Limb (tissue), 2 donors: ENCODE data around the gene GPR4.

Experiments used
- DNase-seq, 2 donors: peaks; one replicate each; pipeline ENCODE4 v3.0.0-alpha.2; 2016; ENCODE audit errors: extremely low spot score in 2 of 2

GPR4 gene

GRCh38 chr19:45590300-45591003 lies 11.6 kb downstream of the GPR4 start:
- no peak for DNase-seq

DNA sequence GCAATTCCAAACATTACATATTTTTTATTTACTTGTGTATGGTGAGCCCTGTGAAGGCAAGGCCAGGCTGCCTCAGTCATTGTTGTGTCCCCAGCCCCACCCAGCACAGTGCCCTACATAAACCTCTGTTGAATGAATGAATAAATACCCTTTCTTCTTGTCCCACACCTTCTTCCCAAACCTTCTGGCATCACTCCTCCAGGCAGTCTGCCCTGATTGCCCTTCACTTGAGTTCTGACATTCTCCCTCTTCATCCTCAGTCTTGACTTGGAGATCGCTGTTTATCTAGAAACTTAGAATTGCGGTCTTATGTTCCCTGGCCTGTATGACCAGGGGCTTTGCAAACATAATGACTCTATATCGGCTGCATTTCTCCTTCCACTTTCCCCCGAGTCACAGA lies 12.2 kb downstream of the GPR4 start:
- DNase-seq, result no peak

- no peak for DNase-seq
Observed at GRCh38 chr19:45587873-45588272, 14.1 kb downstream of the GPR4 start.

DNA sequence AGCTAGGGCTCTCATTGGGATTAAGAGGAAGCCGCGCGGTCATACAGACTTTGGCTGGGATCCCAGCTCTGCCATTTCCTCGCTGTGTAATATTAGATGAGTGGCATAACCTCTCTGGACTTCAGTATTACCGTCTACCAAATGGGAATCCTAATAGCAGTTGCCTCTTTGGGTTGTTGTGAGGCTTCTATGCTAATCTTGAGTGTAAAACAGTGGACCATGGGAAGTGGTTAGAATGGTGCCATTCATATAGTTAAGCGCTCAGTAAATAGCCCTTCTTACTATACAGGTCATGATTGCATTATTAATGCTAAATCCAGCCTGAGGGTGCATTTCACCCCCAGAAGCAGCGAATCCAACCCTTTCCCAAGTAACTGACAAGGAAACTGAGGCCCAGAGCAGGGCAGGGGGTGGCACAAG lies 16.8 kb downstream of the GPR4 start:
- no peak for DNase-seq

DNA sequence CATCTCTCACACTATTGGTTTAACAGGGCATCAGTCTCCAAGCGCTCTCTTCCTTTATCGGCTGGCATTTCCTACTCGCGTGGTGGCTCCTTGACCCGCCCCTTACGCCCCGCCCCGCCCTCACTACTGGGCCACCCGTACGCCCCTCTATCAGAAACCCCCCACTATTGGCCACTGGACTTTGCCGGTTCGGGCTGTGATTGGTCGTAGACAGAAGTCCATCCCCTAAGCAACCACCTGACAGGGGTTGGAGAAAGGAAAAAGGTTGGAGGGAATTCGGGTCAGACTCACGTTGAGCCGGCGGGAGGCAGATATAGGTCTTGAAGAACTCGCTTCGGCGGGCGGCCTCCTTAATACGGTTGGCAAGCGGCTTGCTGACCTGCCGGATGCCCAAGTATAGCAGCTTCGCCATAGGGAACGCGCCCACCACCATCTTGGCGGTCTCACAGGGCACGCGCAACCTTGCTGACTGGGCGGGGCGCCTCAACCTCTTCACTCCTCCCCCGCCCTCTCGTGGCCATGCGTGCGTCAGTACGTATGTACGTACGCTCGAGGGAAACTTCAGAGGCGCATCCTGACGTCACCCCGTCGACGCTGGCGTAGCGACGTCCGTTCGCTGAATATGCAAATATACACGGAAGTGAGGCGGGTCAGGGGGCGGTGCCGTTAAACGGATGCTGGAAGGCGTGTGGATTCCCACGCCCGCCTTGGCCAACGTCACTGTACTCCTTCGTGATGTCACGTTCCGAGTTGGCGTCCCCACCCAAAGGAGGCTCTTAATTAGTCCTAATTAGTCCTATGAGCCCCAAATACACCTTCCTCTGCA lies 17.5 kb downstream of the GPR4 start, which contains the start of gene OPA3:
Gene OPA3, minus strand, starts transcription at position 471 of the 826 bp plus-strand sequence. Its CDS starts 38 bp downstream, at position 433.
- peak; percentile 99 to 100 for DNase-seq

- no peak for DNase-seq
Observed at GRCh38 chr19:45581576-45581975, 20.4 kb downstream of the GPR4 start.

DNA sequence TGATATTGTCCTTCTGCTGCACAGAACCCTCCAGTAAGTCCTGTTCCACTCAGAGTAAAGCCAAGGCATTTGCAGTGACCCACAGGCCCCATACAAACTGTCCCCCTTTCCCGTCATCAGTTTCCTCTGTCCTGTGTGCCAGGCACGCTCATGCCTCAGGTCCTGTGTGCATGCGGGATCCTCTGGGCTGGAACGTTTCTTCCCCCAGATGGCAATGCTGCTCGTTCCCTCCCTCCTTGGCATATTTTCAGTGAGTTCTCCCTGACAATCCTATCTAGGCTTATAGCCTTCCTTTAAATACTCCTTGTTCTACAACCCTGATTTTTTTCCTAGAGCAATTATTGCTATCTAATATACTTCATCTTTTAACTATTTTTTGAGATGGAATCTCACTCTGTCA lies 23.2 kb downstream of the GPR4 start:
- DNase-seq, result no peak

DNA sequence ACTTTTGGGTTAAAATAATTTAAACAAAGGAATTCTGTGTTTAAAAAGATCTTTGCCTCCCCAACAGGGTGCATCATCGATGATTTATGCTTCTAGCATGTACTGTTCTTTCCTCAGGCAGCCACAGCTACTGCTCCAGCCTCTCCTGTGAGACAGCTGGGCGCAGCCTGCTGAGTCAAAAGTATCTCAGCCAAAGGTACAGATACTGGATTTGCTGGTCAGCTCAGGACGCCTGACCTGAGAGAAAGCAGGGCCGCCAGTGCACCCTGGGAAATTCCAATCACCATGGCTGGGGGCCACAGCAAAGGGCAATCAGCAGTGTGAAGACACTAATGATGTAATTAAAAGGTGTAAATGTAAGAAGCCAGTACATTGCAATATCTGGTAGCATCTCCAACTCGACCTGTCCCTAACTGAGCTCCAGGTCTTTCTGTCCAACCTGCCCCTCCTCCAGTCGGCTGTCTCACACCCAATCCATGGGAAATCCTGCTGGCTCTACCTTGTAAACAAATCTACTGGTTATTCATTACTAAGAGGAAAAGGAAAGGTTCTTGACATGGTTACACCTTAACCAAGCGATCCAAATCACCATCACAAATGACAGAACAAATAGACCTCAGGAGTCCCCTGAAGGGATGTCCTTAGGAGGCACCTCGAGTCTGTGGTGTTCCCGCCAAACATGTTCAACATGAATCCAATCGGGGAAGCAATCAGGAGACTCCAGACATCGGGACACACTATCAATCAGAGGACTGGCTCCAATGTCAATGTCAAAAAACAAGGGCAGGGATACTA lies 24.7 kb downstream of the GPR4 start:
- no peak for DNase-seq

DNA sequence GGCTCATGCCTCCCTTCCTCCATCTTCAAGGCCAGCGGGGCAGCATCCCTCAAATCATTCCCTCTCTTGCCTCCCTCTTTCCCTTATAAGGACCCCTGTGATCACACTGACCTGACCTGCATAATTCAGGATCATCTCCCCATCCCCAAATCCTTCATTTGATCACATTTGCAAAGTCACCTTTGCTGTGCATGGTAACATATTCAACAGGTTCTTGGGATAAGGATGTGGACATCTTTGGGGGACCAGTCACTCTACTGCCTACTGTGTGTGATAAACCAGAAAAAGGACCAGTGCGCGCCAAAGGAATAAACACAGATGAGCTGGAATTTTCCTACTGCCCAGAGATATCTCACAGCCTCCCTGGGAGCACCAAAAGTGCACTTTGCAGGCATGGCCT lies 25.3 kb downstream of the GPR4 start:
- no peak for DNase-seq

GRCh38 chr19:45575216-45575615 lies 26.8 kb downstream of the GPR4 start:
- no peak for DNase-seq

DNA sequence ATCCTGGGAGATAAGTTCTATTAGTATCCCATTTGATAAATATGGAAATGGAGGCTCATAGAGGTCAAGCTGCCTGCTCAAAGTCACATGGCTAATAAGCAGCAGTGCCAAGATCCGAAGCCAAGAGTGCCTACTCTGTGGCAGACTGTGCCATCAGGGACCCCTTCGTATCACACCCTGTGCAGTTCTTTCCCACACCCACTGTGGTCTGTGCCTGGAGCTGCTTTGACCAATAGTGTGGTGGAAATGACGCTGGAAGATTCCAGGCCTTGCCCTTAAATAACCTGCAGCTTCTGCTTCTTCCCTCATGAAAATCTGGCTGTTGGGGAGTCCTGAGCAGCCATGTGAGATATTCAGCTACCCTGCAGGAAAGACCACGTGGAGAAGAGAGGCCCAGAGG lies 27.5 kb downstream of the GPR4 start:
- no peak for DNase-seq

DNA sequence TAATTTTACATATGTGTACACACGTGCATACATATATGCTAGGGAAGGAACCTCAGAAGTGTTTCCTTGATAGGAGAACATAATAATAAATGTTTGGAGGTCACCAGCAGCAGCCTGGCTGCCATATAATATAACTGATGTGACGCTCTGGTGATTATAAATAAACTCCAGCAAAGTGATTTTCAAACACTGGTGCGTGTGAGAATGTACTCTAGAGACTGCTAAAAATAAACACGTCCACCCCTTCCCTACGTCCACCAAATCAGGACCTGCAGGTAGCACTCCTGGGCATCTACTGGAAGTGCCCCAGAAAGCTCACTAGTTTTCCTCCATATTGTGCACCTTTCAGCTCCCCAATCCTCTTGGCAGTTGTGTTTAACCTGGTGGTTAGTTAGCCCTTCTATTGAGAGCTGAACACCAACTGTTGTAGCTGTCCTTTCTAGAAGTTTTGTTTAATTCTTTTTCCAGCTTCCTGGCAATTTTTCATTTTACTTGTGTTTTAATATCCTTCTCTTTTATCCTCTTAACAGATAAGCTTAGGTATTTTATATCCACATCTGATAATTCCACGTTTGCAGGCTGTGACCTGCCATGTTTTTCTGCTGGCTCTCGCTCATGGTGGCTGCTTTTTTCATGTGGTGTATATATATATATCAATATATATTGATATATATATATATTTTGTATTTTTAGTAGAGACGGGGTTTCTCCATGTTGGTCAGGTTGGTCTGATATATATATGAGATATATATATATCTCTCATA lies 30.4 kb downstream of the GPR4 start:
- no peak for DNase-seq

DNA sequence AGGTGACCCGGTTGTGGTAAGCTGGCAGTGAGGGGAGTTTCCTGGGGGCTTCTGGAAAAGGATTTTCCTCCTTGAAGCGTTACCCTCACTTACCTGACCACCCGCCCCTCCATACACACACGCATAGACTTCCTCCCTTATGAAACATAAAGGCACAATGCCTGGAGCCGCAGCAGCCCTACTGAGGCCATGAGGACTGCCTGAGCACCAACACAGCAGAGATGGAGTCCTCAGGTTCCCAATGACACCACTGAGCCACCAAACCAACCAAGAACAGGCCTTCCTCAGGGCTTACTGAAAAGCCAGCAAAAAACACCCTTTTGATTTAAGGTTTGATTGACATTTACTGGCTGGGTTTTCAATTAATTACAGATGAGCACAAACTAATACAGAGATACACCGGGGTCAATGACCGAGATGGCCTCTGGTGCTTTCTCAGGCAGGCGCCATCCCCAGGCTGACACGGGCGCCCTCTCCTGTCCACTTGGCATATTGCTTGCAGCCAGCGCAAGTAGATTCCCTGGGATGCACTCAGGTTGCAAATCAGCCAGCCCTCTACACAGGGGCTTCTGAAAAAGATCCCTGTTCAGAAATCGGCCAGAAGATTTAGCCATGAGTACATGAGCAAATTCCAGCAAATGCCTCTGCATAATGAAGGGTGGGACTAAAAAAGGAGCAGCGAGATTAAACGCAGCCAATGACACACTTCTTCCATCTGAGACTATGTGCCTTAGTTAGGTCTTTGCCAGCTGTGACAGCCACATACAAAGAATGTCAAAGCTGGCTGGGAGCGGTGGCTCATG lies 32.2 kb downstream of the GPR4 start:
- DNase-seq, result no peak

- DNase-seq, result no peak
Observed at GRCh38 chr19:45568732-45569131, 33.3 kb downstream of the GPR4 start.

DNA sequence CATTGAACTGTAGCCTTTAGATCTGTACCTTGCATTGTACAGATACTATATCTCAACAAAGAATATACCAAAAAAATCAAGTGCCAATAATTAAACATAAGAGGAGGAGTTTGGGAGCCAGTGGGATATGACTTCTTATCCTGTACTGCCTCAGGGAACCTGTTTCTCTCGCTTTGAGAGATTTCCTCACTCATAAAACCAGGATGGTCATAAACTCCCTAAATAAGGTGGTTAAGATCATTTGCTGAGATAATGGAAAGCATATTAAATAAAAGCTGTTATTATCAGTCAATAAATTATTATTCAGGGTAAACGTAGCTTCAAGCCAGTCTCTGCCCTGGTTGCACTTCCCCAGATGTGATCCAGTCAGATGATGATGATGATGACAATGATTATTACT lies 34.4 kb downstream of the GPR4 start:
- no peak for DNase-seq

DNA sequence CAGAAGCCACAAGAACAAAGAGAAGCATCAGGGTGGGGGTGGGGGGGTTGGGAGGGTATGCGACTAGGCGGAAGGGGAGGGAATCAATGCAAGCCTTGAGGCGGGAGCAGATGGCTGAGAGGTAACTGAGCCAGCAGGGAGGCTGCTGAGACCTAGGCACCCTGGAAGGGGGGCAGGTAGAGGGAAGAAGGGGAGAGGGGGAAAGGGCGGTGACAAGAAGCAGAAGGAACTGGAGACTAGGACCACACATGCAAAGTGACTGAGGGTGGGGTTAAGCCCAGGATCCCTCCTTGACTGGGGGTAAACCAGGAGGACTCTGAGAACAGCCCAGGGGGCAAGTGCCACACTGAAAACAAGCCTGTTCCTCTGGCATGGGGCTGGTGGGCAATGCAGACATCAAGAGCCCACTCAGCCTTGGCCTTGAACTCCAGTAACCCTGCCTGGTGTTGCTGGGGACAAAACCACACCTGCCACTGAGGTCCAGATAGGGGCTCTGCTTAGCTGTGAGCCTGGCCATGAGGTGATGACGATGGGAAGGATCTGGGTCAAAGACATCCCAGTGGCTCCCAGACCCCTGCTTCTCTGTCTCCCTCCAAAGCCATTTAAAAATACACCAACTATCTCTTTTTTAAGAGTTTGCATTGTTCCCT lies 37.8 kb downstream of the GPR4 start:
- DNase-seq, result no peak

- DNase-seq, result no peak
Observed at GRCh38 chr19:45560686-45561085, 41.3 kb downstream of the GPR4 start.

DNA sequence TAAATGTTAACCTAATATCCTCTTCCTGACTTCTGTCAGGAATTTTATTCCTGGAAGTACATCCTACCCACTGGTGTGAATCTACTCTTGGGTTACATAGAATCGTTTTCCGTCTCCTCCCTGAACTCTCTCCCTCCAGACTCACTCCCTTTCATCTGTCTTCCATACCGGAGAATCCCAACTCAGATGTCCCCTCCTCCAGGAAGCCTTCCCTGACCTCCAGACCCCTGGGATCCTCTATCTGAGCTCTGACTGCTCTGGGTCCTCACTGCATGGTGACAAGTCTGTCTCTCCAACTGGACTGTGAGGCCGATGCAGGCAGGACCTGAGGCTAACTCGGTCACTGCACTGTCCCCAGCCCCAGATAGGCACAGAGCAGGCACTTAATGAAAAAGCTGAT lies 42.0 kb downstream of the GPR4 start:
- no peak for DNase-seq

DNA sequence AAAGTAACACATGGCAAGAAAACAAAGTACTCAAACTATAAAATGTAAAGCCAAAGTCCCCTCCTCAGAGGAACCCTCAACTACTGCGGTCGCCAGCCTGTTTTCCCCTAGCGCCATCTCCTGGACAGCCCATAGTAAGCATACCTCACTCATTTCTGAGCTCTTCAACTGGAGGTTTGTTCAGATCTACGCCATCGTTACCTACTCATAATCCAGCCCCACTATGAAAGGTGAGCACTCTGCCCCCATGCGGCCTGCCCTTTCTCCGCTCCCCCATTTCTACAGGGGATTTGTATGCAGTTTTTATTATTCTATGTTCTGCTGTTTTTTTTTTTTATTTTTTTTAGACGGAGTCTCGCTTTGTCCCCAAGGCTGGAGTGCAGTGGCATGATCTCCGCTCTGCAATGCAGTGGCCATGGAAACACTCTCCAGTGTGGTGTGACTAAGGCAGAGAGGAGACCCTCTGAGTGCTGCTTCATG lies 43.6 kb downstream of the GPR4 start:
- DNase-seq, result peak; percentile 8 to 44

DNA sequence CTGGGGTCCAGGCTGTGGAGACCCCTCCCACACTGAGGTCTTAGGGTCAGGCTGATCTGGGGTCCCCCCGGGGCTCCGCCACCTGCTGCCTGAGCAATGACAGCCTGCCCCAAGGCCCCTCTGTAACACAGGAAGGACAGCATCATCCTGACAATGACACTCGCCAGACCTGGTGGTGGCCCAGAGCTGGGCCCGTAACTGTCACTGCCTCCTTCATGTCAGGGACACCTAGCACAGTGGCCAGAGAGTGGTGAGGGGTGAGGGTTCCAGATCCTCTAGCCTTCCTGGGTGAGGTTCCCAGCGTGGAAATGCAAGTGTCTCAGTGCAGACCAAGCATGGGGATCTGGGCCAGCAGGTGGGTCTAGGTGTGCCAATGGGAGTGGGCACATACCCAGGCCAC lies 45.2 kb downstream of the GPR4 start:
- DNase-seq, result no peak
